Measurements from ENCODE around the gene RNF220. TPM values are rescaled to one million over a fixed set of nuclear protein-coding genes. Genes with fewer than 3 reads are reported as not detected.
A peak's percentile ranks its signal among the peaks of the same experiment; 100 is the strongest.

RNF220 gene
- total RNA-seq, 1 donor from 2014 or later = 72.5 TPM

DNA sequence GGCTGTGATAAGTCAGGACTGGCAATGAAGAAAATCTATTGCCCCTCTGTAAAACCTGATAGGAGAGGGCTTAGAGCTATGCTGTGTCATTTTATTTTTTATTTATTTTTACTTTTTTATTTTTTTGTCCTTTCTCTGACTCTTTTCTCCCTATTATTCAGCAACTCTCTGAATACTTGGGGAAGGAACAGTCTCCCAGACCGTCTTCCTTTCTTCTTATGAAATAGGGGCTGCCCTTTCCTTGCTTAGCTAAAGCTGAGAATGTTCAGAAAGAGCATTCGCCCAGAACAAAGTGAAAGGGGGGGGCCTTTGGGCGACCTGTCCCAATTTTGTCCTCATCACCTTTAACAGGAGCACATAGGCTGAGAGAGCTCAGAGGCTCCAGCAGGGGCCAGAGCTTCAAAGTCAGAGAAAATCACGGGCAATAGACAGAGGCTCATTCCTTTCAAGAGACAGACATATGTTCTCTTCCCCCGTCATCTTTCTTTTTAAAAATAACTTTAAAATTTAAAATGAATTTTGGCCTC lies 80.9 kb downstream of the RNF220 start:
- ATAC-seq (no peak), DNase-seq (no peak)
- TF ChIP-seq, protein P1, sequence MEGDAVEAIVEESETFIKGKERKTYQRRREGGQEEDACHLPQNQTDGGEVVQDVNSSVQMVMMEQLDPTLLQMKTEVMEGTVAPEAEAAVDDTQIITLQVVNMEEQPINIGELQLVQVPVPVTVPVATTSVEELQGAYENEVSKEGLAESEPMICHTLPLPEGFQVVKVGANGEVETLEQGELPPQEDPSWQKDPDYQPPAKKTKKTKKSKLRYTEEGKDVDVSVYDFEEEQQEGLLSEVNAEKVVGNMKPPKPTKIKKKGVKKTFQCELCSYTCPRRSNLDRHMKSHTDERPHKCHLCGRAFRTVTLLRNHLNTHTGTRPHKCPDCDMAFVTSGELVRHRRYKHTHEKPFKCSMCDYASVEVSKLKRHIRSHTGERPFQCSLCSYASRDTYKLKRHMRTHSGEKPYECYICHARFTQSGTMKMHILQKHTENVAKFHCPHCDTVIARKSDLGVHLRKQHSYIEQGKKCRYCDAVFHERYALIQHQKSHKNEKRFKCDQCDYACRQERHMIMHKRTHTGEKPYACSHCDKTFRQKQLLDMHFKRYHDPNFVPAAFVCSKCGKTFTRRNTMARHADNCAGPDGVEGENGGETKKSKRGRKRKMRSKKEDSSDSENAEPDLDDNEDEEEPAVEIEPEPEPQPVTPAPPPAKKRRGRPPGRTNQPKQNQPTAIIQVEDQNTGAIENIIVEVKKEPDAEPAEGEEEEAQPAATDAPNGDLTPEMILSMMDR (IDR thresholded peaks at IDR 0.05) = no peak
- Histone ChIP-seq H3K4me3 (no peak overlapping the region), H3K4me1 (peaks cover 4% of the 10 kb centered on the region), H3K27me3 (ENCODE audit: low read depth) (no peaks in the 10 kb centered on the region), H3K27ac (no peak overlapping the region), H3K9me3 (no peaks in the 10 kb centered on the region), H3K36me3 (no peaks in the 10 kb centered on the region)
- intact Hi-C loops (cut with DNase I) = no loop called here

DNA sequence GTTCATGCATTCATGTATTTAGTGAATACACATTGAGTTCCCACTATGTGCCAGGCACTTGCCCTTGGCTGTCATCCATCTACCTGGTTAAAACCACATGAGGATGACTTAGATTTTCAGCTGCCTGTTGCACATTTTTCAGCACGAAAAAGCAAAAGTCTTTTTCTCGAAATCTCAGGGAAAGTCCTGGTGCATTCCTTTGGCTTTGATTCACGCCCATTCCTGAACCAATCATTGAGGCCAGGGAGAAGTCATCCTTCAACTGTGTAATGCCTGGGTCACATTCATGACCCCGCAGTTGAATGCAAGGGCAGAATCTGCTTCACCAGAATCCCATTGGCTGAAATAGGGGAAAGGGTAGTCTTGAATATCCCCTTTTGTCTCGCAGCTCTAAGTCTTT lies 84.4 kb downstream of the RNF220 start:
- TF ChIP-seq, protein P1 (IDR thresholded peaks at IDR 0.05) = no peak
- H3K27ac ChIP-seq = no peak overlapping the region
- H3K9me3 ChIP-seq = no peaks in the 10 kb centered on the region
- H3K4me3 ChIP-seq = no peak overlapping the region
- no peaks in the 10 kb centered on the region for H3K27me3 ChIP-seq (ENCODE audit: low read depth)
- DNase-seq (no peak), ATAC-seq (no peak)
- no peaks in the 10 kb centered on the region for H3K36me3 ChIP-seq
- H3K4me1 ChIP-seq = peaks cover 4% of the 10 kb centered on the region
- intact Hi-C loops (cut with DNase I) = no loop called here

DNA sequence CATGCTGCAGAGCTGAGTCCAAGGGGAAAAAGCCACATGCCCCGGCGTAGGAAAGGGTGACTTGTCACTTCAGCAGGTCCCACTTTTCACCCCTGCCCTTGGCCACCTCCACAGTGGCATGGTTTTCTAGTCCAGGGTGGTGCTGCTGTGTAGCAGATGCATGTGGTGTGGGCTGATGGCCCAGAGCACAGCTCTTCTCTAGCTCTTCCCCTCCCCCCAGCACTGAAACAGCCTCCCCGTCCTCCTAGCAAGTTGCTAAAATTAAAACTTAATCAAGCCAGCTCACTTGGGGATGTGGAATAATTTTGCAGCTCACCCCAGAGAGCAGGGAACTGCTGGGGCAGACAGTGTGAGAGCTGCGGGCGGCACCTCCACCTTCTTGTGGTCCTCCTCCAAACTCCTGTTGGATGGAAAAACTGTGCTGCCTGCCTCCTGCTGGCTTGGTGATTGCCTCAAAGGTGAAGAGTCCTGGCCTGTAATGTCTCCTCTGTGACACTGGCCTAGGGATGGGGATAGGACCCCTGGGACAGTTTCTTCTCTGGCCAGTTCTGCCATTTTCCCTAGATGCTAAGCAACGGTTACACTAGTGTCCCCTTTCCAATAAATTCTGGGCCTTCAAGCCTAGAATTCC lies 91.6 kb downstream of the RNF220 start:
- no peaks in the 10 kb centered on the region for H3K36me3 ChIP-seq
- H3K4me3 ChIP-seq = no peak overlapping the region
- H3K27me3 ChIP-seq (ENCODE audit: low read depth) = peaks cover 7% of the 10 kb centered on the region
- no peaks in the 10 kb centered on the region for H3K4me1 ChIP-seq
- H3K27ac ChIP-seq = no peak overlapping the region
- ATAC-seq (no peak), DNase-seq (no peak)
- H3K9me3 ChIP-seq = no peaks in the 10 kb centered on the region
- TF ChIP-seq, protein P1 (IDR thresholded peaks at IDR 0.05) = no peak
- intact Hi-C loops (cut with DNase I) = no loop called here

DNA sequence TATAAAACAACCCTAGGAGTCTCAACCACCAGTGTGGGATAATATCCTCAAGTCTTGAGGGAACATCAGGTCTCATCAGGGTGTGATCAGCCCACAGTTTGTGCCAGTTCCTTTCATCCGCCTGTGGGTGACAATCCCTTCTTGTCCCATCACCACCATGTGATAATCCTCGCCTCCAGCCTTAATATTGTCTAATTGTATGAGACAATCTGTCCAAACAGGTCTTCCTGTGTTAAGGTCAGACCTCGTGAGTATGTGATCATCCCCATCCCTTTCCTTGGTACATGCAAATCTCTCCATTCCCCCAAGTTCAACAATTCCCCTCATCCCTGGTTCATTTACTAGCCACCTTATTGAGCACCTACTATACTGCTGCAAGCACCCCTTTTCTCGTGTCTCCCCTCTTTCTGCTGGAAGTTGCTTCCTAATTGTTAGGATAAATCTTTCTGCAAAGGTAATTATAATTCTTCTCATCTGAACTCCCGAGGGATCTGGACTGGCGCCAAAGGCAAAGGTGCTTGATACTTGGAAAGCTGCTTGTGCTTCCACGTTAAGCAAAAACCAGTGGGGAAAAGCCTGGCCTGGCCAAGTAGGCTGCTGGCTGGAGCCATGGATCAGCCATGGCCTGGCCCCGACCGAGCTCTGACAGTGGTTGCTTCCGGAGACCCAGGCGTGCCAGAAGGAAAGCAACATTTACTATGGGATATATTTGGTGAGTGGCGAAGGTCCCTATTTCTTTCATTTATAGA lies 92.5 kb downstream of the RNF220 start:
- Histone ChIP-seq H3K36me3 (no peaks in the 10 kb centered on the region), H3K27ac (no peak overlapping the region), H3K9me3 (no peaks in the 10 kb centered on the region), H3K4me3 (no peak overlapping the region), H3K27me3 (ENCODE audit: low read depth) (peaks cover 7% of the 10 kb centered on the region), H3K4me1 (no peaks in the 10 kb centered on the region)
- TF ChIP-seq, protein P1 (IDR thresholded peaks at IDR 0.05) = no peak
- ATAC-seq = no peak
- intact Hi-C loops (cut with DNase I) = no loop called here
- DNase-seq = no peak

DNA sequence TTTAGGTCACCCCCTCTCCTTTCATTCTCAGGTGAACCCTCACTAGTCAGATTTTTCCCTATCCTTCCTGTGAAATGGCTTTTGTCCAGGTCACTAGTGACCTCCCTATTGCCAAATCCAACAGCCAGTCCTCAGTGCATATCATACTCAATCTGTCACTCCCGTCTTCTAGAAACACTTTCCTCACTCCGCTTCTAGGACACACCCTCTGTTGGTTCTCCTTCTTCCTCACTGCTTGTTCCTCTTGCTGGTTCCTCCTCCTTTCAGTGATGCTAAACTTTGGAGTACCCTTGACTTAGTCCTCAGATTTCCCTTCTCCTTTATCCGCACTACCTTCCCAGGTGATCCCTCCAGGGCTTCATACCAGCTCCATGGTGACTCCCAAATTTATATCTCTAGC lies 94.3 kb downstream of the RNF220 start:
- no peaks in the 10 kb centered on the region for H3K4me1 ChIP-seq
- no peak for DNase-seq
- TF ChIP-seq, protein P1 (IDR thresholded peaks at IDR 0.05) = no peak
- H3K27me3 ChIP-seq (ENCODE audit: low read depth) = peaks cover 7% of the 10 kb centered on the region
- H3K36me3 ChIP-seq = no peaks in the 10 kb centered on the region
- peak; percentile 58 to 71 for ATAC-seq
- no peak overlapping the region for H3K4me3 ChIP-seq
- intact Hi-C loops (cut with DNase I) = no loop called here
- H3K27ac ChIP-seq = no peak overlapping the region
- H3K9me3 ChIP-seq = no peaks in the 10 kb centered on the region

Measured in lower lobe of right lung (tissue), 2 donors.